HepG2 (cell line): ENCODE measurements around the gene RXRG. TPM values are rescaled to one million over a fixed set of nuclear protein-coding genes. Genes with fewer than 3 reads are reported as not detected.

ENCODE experiments used
- ATAC-seq: fragments of 200-7000 bp; cut with Tn5 transposase; 3 replicates; pipeline ENCODE4 v1.9.1; 2020; ENCODE audit warnings: mild to moderate bottlenecking, moderate library complexity
- BruUV-seq: library from RNA; stranded (reverse); fragments of 400-500 nt; replicated peaks from 2 replicates; lab custom pipeline; 2021; lab: Mats Ljungman, UMichigan
- CTCF ChIA-PET: fragments of 300-600 bp; formaldehyde crosslinking; extraction: SDS; loops from one replicate; lab custom pipeline; 2021; ENCODE audit warnings: low total read pairs, inconsistent platforms, low intra/inter-chr PET ratio; lab: Yijun Ruan, JAX
- POLR2A ChIA-PET: fragments of 350-600 bp; sonication (Branson Sonifier 250); formaldehyde crosslinking; loops from one replicate; lab custom pipeline; 2020; ENCODE audit warnings: antibody characterized with exemption, inconsistent platforms; lab: Yijun Ruan, JAX
- DNase-seq: peaks from one replicate; pipeline ENCODE4 v3.0.0-alpha.2; 2015; ENCODE audit warnings: low spot score
- FAIRE-seq: peaks from 3 replicates; lab custom pipeline; 2011; peaks lifted over from hg19 to GRCh38; lab: Jason Lieb, UNC
- H2AFZ ChIP-seq: one replicate; pipeline ENCODE4 v1.6.1; 2011; ENCODE audit warnings: low read length, inconsistent platforms
- H3K27ac ChIP-seq: fragments of 300-600 bp; 3 replicates; pipeline ENCODE4 v1.8.0; 2011; ENCODE audit warnings: mixed run types, mild to moderate bottlenecking, mixed read lengths, low read length, inconsistent platforms; ENCODE audit not compliant: insufficient read depth; ENCODE audit errors: extremely low read length
- H3K27me3 ChIP-seq, 2 experiments: fragments of 200-600 bp in 1 of 2; 2 replicates in 1 of 2; 3 replicates in 1 of 2; pipeline versions ENCODE4 v1.6.0 to v1.8.0; 2011; ENCODE audit warnings: low read length in 2 of 2, mild to moderate bottlenecking in 2 of 2, moderate library complexity in 2 of 2, inconsistent platforms in 1 of 2; ENCODE audit not compliant: insufficient read depth in 2 of 2, control insufficient read depth in 1 of 2
- H3K36me3 ChIP-seq, 2 experiments: fragments of 200-600 bp in 1 of 2; replicated peaks in 1 of 2; 2 replicates in 1 of 2; 3 replicates in 1 of 2; pipeline versions ENCODE4 v1.5.1 to v1.8.0; 2011; ENCODE audit warnings: low read length in 2 of 2, inconsistent platforms in 1 of 2; ENCODE audit not compliant: insufficient read depth in 2 of 2, control insufficient read depth in 1 of 2
- H3K4me1 ChIP-seq: 2 replicates; pipeline ENCODE4 v1.5.1; 2012; ENCODE audit warnings: low read length, inconsistent platforms; ENCODE audit not compliant: insufficient read depth
- H3K4me2 ChIP-seq: 2 replicates; pipeline ENCODE4 v1.6.0; 2011; ENCODE audit warnings: low read depth, low read length, inconsistent platforms
- H3K4me3 ChIP-seq, 3 experiments: fragments of 200-600 bp in 1 of 3; sonication (generic), shearing (Covaris generic) in 1 of 3; replicated peaks in 1 of 3; 2 replicates each; pipeline ENCODE4 v1.5.1; 2011 to 2016; ENCODE audit warnings: low read length in 3 of 3, inconsistent platforms in 2 of 3, low read depth in 2 of 3, mild to moderate bottlenecking in 2 of 3, control low read depth in 1 of 3, mixed read lengths in 1 of 3; ENCODE audit not compliant: insufficient read depth in 1 of 3
- H3K79me2 ChIP-seq: one replicate; pipeline ENCODE4 v1.6.1; 2011; ENCODE audit warnings: low read length, inconsistent platforms; ENCODE audit not compliant: insufficient read depth
- H3K9ac ChIP-seq: 2 replicates; pipeline ENCODE4 v1.6.0; 2011; ENCODE audit warnings: mild to moderate bottlenecking, low read depth, low read length, inconsistent platforms; ENCODE audit not compliant: insufficient read depth
- H3K9me3 ChIP-seq: 2 replicates; pipeline ENCODE4 v1.5.1; 2012; ENCODE audit warnings: mild to moderate bottlenecking, low read length
- H4K20me1 ChIP-seq: 2 replicates; pipeline ENCODE4 v1.6.0; 2011; ENCODE audit warnings: inconsistent platforms, mild to moderate bottlenecking, low read length, moderate library complexity; ENCODE audit not compliant: insufficient read depth
- KMT2B ChIP-seq: IDR thresholded peaks from 2 replicates; pipeline ENCODE4 v1.6.1; 2016; ENCODE audit warnings: missing genetic modification reagents, missing compliant biosample characterization
- MYNN ChIP-seq: sonication (generic); formaldehyde crosslinking; IDR thresholded peaks from 2 replicates; pipeline ENCODE4 v1.4.0; 2020; ENCODE audit warnings: mild to moderate bottlenecking, low read depth, missing genetic modification reagents
- RXRB ChIP-seq: IDR thresholded peaks from 2 replicates; pipeline ENCODE4 v1.6.1; 2016; ENCODE audit warnings: borderline replicate concordance, missing genetic modification reagents, missing compliant biosample characterization
- ZNF263 ChIP-seq: sonication (generic); formaldehyde crosslinking; IDR thresholded peaks from 2 replicates; pipeline ENCODE4 v1.4.0; 2020; ENCODE audit warnings: missing genetic modification reagents
- ZNF557 ChIP-seq: sonication (generic); formaldehyde crosslinking; IDR thresholded peaks from 2 replicates; pipeline ENCODE4 v1.4.0; 2020; ENCODE audit warnings: missing genetic modification reagents
- ZNF7 ChIP-seq: IDR thresholded peaks from 2 replicates; pipeline ENCODE4 v1.6.1; 2016; ENCODE audit warnings: missing biosample characterization, missing genetic modification reagents
- ZNF788 ChIP-seq: sonication (generic); formaldehyde crosslinking; IDR thresholded peaks from 2 replicates; pipeline ENCODE4 v1.5.0; 2020; ENCODE audit warnings: mild to moderate bottlenecking, missing genetic modification reagents, borderline replicate concordance
- ZSCAN31 ChIP-seq: sonication (generic); formaldehyde crosslinking; IDR thresholded peaks from 2 replicates; pipeline ENCODE4 v1.5.0; 2020; ENCODE audit warnings: low read depth, mild to moderate bottlenecking, missing genetic modification reagents
- WGBS: methylation state at CpG from one replicate; pipeline ENCODE4 v1.1.6; 2017; ENCODE audit warnings: low lambda C conversion rate; 5-methylcytosine and 5-hydroxymethylcytosine counted together
- in situ Hi-C: cut with HindIII; loops from 2 replicates; pipeline ENCODE4 v1.10.0; 2017; ENCODE audit warnings: low pct_unique_long_range_greater_than_20kb; ENCODE audit not compliant: extremely low pct_ligation_motif_present
- intact Hi-C: fragments of 100-400 bp; cut with micrococcal nuclease; formaldehyde crosslinking; loops from one replicate; pipeline ENCODE4 v1.10.0; 2022; ENCODE audit not compliant: unreplicated experiment
- polyA plus RNA-seq, 8 experiments: library from polyadenylated mRNA; depleted of rRNA in 3 of 8; stranded (reverse) in 7 of 8; unstranded in 1 of 8; fragments of >200 nt; fragmentation: Illumina TruSeq in 4 of 8; extraction: Trizol in 4 of 8; gene quantifications; 2 replicates each; pipeline versions ENCODE4 v1.2.1 to v1.2.3, GENCODE V29; 2011 to 2016; ENCODE audit warnings: low read depth in 4 of 8, missing spikeins in 1 of 8, mixed read lengths in 1 of 8; ENCODE audit not compliant: insufficient read depth in 1 of 8
- total RNA-seq, 5 experiments: library from RNA; depleted of rRNA; stranded (reverse); fragments of >200 nt; fragmentation: Illumina TruSeq; extraction: Trizol; gene quantifications; 2 replicates each; pipeline ENCODE4 v1.2.3, GENCODE V29; 2016; ENCODE audit warnings: low read depth in 1 of 5
- TF ChIP-seq, protein P1 (sequence below): sonication (generic); formaldehyde crosslinking; IDR thresholded peaks from 2 replicates; pipeline ENCODE4 v1.8.1; 2023; ENCODE audit warnings: mild to moderate bottlenecking, missing genetic modification reagents
- TF ChIP-seq, protein P2 (sequence below): sonication (generic); formaldehyde crosslinking; IDR thresholded peaks from 2 replicates; pipeline ENCODE4 v1.8.1; 2023; ENCODE audit warnings: missing genetic modification reagents, mild to moderate bottlenecking, borderline replicate concordance
- TF ChIP-seq, protein P3 (sequence below): IDR thresholded peaks from 2 replicates; pipeline ENCODE4 v1.6.1; 2016; ENCODE audit warnings: missing compliant biosample characterization, missing genetic modification reagents, borderline replicate concordance

RXRG gene
- total and polyA plus RNA-seq, 2 of the 13 experiments (the other 11 are each of a cell fraction or from before 2014, with no cell fraction given), result not detected

DNA sequence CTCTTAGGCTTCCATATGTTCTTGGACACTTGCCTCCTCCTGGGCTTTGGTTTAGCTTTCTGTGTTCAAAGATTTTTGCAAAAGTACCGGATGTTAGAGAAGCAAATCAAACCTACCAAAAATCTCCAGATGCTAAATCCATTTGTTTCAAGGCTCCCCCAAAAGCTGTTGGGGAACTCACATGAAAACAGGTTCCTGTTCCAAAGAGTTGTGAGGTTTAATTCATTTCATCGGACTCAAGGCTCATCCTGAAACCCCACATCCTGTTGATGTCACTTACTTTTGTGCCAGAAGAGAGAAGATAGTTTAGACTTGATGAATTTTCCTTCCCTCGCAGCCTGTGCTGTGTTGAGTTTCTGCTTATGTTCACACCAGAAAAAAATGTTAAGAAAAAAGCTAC, 41.7 kb upstream of the RXRG start:
- ATAC-seq, result no peak
- DNase-seq, result no peak
- no TSS peak for BruUV-seq
- Histone ChIP-seq H3K27me3 (no peaks in the 10 kb centered on the region), H3K9me3 (no peaks in the 10 kb centered on the region), H3K4me2 (no peak overlapping the region), H3K36me3 (no peaks in the 10 kb centered on the region), H3K4me3 (no peak overlapping the region), H4K20me1 (no peaks in the 10 kb centered on the region), H3K27ac (no peak overlapping the region), H3K4me1 (0 out of 2 replicates have a peak, but pooled peaks cover 10% of the 10 kb centered on the region), H2AFZ (no peak overlapping the region), H3K79me2 (no peaks in the 10 kb centered on the region), H3K9ac (no peak overlapping the region)
- in situ Hi-C loops, result no loop called here
- TF ChIP-seq ZNF263 (CRISPR knock-in tag), result no peak
- no peak for TF ChIP-seq ZSCAN31 (CRISPR knock-in tag)
- TF ChIP-seq, protein P1, sequence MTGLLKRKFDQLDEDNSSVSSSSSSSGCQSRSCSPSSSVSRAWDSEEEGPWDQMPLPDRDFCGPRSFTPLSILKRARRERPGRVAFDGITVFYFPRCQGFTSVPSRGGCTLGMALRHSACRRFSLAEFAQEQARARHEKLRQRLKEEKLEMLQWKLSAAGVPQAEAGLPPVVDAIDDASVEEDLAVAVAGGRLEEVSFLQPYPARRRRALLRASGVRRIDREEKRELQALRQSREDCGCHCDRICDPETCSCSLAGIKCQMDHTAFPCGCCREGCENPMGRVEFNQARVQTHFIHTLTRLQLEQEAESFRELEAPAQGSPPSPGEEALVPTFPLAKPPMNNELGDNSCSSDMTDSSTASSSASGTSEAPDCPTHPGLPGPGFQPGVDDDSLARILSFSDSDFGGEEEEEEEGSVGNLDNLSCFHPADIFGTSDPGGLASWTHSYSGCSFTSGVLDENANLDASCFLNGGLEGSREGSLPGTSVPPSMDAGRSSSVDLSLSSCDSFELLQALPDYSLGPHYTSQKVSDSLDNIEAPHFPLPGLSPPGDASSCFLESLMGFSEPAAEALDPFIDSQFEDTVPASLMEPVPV (CRISPR knock-in tag), result no peak
- no peak for TF ChIP-seq MYNN
- no peak for TF ChIP-seq ZNF7
- TF ChIP-seq ZNF788, result no peak
- no peak for TF ChIP-seq RXRB (CRISPR knock-in tag)
- TF ChIP-seq, protein P2, sequence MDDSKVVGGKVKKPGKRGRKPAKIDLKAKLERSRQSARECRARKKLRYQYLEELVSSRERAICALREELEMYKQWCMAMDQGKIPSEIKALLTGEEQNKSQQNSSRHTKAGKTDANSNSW (CRISPR knock-in tag), result no peak
- TF ChIP-seq ZNF557, result no peak
- TF ChIP-seq, protein P3, sequence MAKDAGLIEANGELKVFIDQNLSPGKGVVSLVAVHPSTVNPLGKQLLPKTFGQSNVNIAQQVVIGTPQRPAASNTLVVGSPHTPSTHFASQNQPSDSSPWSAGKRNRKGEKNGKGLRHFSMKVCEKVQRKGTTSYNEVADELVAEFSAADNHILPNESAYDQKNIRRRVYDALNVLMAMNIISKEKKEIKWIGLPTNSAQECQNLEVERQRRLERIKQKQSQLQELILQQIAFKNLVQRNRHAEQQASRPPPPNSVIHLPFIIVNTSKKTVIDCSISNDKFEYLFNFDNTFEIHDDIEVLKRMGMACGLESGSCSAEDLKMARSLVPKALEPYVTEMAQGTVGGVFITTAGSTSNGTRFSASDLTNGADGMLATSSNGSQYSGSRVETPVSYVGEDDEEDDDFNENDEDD (CRISPR knock-in tag), result no peak
- TF ChIP-seq KMT2B (CRISPR knock-in tag), result no peak
- POLR2A ChIA-PET, result no interaction called here
- CTCF ChIA-PET, result no interaction called here
- FAIRE-seq, result no peak
- intact Hi-C loops, result no loop called here
- WGBS, result 57% methylated on average over 3 of the region's 3 CpGs
